PC-3 (cell line): Measurements from ENCODE around the gene MALL. TPM values are rescaled to one million over a fixed set of nuclear protein-coding genes. Genes with fewer than 3 reads are reported as not detected.
A peak's percentile ranks its signal among the peaks of the same experiment; 100 is the strongest.
"Not testable (repeated sequence)": the region's sequence is repeated elsewhere in the genome, so short reads cannot be mapped to it uniquely, and the experiment has no call there.

Experiments
- ATAC-seq: fragments of 200-7000 bp; cut with Tn5 transposase; 2 replicates; pipeline ENCODE4 v1.9.1; 2020; ENCODE audit warnings: mild to moderate bottlenecking, moderate library complexity
- BruUV-seq: library from RNA; stranded (reverse); fragments of 400-500 nt; replicated peaks from 2 replicates; lab custom pipeline; 2021; lab: Mats Ljungman, UMichigan
- CTCF ChIA-PET: fragments of 300-600 bp; sonication (Branson Sonifier 250); formaldehyde crosslinking; loops from one replicate; lab custom pipeline; 2022; ENCODE audit warnings: antibody characterized with exemption; lab: Charles Lee
- POLR2A ChIA-PET: fragments of 300-600 bp; sonication (Branson Sonifier 250); formaldehyde crosslinking; loops from one replicate; lab custom pipeline; 2022; ENCODE audit warnings: antibody characterized with exemption; ENCODE audit not compliant: unreplicated experiment; lab: Charles Lee
- DNase-seq: peaks from one replicate; pipeline ENCODE4 v3.0.0-alpha.2; 2015
- H2AFZ ChIP-seq: fragments of 300-600 bp; sonication (generic); 2 replicates; pipeline ENCODE4 v1.6.0; 2016; ENCODE audit warnings: antibody characterized with exemption, low read length
- H3F3A ChIP-seq: fragments of 300-600 bp; sonication (generic); one replicate; pipeline ENCODE4 v1.6.0; 2017; ENCODE audit warnings: antibody characterized with exemption, low read length, control low read depth, mild to moderate bottlenecking; ENCODE audit not compliant: unreplicated experiment
- H3K27ac ChIP-seq: fragments of 300-600 bp; sonication (generic); 2 replicates; pipeline ENCODE4 v1.5.1; 2016; ENCODE audit warnings: mild to moderate bottlenecking, low read length
- H3K27me3 ChIP-seq: fragments of 300-600 bp; sonication (generic); 2 replicates; pipeline ENCODE4 v1.6.1; 2016; ENCODE audit warnings: low read length, mixed read lengths
- H3K36me3 ChIP-seq: fragments of 300-600 bp; sonication (generic); 2 replicates; pipeline ENCODE4 v1.6.1; 2016; ENCODE audit warnings: low read depth, mixed run types, low read length, mixed read lengths
- H3K4me1 ChIP-seq: fragments of 300-600 bp; sonication (generic); 2 replicates; pipeline ENCODE4 v1.5.1; 2016; ENCODE audit warnings: low read length; ENCODE audit not compliant: insufficient read depth
- H3K4me2 ChIP-seq: fragments of 300-600 bp; sonication (generic); 2 replicates; pipeline ENCODE4 v1.6.0; 2016; ENCODE audit warnings: low read length
- H3K4me3 ChIP-seq: fragments of 300-600 bp; sonication (generic); 2 replicates; pipeline ENCODE4 v1.5.1; 2016; ENCODE audit warnings: mild to moderate bottlenecking, low read length, mixed read lengths
- H3K79me2 ChIP-seq: fragments of 300-600 bp; sonication (generic); 2 replicates; pipeline ENCODE4 v1.6.1; 2017; ENCODE audit warnings: low read length, mixed read lengths
- H3K9ac ChIP-seq: fragments of 300-600 bp; sonication (generic); 2 replicates; pipeline ENCODE4 v1.6.0; 2016; ENCODE audit warnings: mild to moderate bottlenecking, low read length
- H3K9me2 ChIP-seq: fragments of 300-600 bp; sonication (generic); replicated peaks from 2 replicates; pipeline ENCODE4 v1.6.1; 2016; ENCODE audit warnings: mixed run types, low read length, mixed read lengths
- H3K9me3 ChIP-seq: fragments of 300-600 bp; sonication (generic); 2 replicates; pipeline ENCODE4 v1.6.1; 2016; ENCODE audit warnings: low read length, mixed read lengths
- H4K20me1 ChIP-seq: fragments of 300-600 bp; sonication (generic); 2 replicates; pipeline ENCODE4 v1.6.1; 2016; ENCODE audit warnings: low read length, mixed read lengths
- EZH2 ChIP-seq: fragments of 300-600 bp; sonication (generic); IDR thresholded peaks from one replicate; pipeline ENCODE4 v1.6.1; 2017; ENCODE audit warnings: antibody characterized with exemption, mild to moderate bottlenecking, low read length; ENCODE audit not compliant: unreplicated experiment
- EZH2phosphoT487 ChIP-seq: fragments of 300-600 bp; sonication (generic); IDR thresholded peaks from 2 replicates; pipeline ENCODE4 v1.6.1; 2018; ENCODE audit warnings: mild to moderate bottlenecking, antibody characterized with exemption, low read length, borderline replicate concordance
- intact Hi-C: fragments of 100-400 bp; cut with micrococcal nuclease; formaldehyde crosslinking; loops from 2 replicates; pipeline ENCODE4 v1.9.0; 2023
- total RNA-seq: library from RNA; depleted of rRNA; stranded (reverse); fragments of >200 nt; gene quantifications from 2 replicates; pipeline ENCODE4 v1.2.3, GENCODE V29; 2014
- TF ChIP-seq, protein P1 (sequence below): fragments of 300-600 bp; sonication (generic); conservative IDR thresholded peaks from 2 replicates; pipeline ENCODE4 v1.5.1; 2017; ENCODE audit warnings: antibody characterized with exemption, low read depth, mild to moderate bottlenecking, low read length

Gene MALL
- total RNA-seq, 1 experiment from 2014 or later = 123 TPM

DNA sequence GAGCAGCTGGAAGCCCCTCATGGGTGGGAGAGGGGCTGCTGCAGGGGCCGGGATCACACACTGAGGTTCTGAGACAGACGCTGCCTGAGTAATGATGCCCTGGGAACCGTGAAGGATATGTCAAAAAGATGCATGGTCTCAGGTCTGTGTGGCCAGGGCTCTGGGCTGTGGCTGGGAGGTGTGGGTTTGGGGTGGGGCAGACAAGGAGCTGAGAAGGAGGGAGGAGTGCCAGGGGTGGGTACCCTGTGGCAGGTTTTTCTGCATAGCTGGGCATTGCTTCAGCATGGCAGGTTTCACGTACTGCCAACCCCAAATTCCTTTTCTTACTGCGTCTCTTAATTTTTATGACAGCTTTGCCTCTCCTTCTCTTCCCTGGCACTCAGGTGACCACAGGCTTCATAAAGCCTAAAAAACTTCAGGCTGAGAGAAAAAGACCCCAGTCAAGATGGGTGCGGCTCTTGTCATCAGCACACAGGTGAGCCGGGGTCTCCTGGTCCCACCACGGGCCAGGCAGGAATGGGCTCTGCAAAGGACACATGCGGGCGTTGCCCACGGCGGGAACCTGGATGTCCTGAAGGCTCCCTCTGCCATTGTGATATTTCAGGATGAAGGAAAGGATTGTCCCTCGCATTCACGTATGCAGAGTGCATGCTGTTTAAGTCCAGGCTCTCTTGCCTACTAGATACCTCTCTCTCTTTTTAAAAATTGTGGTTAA is 18.0 kb downstream of the MALL start:
- DNase-seq (peak; percentile 62), ATAC-seq (no peak)
- no peak for TF ChIP-seq EZH2phosphoT487
- TF ChIP-seq EZH2 = no peak
- TF ChIP-seq, protein P1, sequence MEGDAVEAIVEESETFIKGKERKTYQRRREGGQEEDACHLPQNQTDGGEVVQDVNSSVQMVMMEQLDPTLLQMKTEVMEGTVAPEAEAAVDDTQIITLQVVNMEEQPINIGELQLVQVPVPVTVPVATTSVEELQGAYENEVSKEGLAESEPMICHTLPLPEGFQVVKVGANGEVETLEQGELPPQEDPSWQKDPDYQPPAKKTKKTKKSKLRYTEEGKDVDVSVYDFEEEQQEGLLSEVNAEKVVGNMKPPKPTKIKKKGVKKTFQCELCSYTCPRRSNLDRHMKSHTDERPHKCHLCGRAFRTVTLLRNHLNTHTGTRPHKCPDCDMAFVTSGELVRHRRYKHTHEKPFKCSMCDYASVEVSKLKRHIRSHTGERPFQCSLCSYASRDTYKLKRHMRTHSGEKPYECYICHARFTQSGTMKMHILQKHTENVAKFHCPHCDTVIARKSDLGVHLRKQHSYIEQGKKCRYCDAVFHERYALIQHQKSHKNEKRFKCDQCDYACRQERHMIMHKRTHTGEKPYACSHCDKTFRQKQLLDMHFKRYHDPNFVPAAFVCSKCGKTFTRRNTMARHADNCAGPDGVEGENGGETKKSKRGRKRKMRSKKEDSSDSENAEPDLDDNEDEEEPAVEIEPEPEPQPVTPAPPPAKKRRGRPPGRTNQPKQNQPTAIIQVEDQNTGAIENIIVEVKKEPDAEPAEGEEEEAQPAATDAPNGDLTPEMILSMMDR = no peak
- Histone ChIP-seq H4K20me1 (no peaks in the 10 kb centered on the region), H3K4me2 (0 out of 2 replicates have a peak overlapping the region, but pooled peaks have one; percentile 5), H3K9me2 (no peaks in the 10 kb centered on the region), H3K27ac (peak overlapping the region; percentile 21; the same call in 1 of the 2 replicates), H3K4me3 (no peak overlapping the region), H3K4me1 (peaks cover 38% of the 10 kb centered on the region), H3F3A (peaks cover 4% of the 10 kb centered on the region), H3K36me3 (peaks cover 25% of the 10 kb centered on the region), H3K79me2 (peaks cover 51% of the 10 kb centered on the region), H2AFZ (no peak overlapping the region), H3K9ac (no peak overlapping the region), H3K9me3 (no peaks in the 10 kb centered on the region), H3K27me3 (no peaks in the 10 kb centered on the region)
- POLR2A ChIA-PET = no interaction called here
- no TSS peak for BruUV-seq
- CTCF ChIA-PET = no interaction called here
- intact Hi-C loops = no loop called here

DNA sequence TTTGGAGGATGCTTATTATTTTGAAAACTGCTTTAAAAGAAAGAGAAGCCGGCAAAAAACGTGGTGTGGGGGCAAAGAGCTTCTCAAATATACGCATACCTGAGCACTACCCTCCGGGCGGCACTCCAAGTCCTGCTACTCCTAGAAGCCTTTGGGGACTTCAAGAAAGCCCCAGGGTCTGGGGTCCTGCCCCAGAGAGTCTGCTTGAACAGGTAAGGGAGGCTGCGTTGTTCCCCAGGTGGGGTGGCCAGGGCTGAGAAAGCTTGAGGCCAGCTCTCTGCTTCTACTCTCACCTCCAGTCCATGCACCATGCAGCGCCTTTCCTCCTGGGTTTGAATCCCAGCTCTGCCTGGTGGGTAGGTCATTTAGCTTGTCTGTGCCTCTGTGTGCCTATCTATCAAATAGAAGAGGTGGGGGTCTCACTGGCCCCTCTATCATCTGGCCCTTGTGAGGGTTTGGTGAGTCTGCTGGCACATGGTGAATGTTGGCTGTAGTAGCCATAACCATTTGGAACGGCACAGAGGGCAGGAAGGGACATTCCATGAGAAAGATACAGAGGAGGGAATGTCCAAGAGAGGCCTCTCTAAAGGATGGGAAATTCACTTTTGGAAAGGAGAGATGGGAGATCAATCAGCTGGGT is 19.5 kb downstream of the MALL start:
- no peak overlapping the region for H3K27ac ChIP-seq
- ChIA-PET POLR2A (no interaction called here), CTCF (no interaction called here)
- no peak overlapping the region for H2AFZ ChIP-seq
- H3K79me2 ChIP-seq = peaks cover 51% of the 10 kb centered on the region
- no peaks in the 10 kb centered on the region for H3F3A ChIP-seq
- no peak for ATAC-seq
- H3K9me3 ChIP-seq = no peaks in the 10 kb centered on the region
- BruUV-seq = no TSS peak
- intact Hi-C loops = no loop called here
- H3K4me1 ChIP-seq = peaks cover 26% of the 10 kb centered on the region
- no peaks in the 10 kb centered on the region for H3K27me3 ChIP-seq
- no peaks in the 10 kb centered on the region for H4K20me1 ChIP-seq
- no peak overlapping the region for H3K4me3 ChIP-seq
- H3K9ac ChIP-seq = no peak overlapping the region
- H3K4me2 ChIP-seq = no peak overlapping the region
- no peak for DNase-seq
- peaks cover 25% of the 10 kb centered on the region for H3K36me3 ChIP-seq
- TF ChIP-seq, protein P1 = no peak
- TF ChIP-seq EZH2 (no peak), EZH2phosphoT487 (no peak)
- no peaks in the 10 kb centered on the region for H3K9me2 ChIP-seq

DNA sequence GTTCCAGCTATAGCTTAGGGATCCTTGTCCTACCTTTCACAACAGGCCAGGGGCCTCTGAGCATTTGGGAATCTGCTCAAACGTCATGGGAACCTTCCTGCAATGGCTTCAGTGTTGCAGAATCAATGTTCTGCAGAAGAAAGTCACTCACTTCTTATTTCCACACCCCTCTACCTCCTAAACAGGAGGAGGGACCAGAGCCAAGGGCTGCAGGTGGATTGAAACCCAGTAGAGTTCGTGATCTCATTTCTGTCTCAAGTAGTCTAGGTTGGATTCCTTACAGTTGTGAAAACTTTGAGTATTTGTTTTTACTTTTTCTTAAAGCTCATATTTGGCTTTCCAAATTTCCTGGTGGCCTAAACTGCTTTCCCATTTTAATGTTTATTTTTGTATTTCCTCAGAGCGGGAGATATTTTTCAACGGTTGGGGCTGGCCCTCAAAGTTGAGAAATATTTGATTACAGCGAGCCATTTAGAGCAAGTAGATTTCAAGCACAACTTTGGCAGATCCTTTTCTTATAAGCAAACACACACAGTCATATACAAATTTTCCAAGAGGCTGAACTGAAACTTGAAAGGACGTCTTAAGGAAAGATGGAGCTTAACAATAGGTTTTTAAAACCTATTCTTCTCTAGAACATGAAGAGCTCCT is 20.6 kb downstream of the MALL start:
- Histone ChIP-seq H3K79me2 (peaks cover 45% of the 10 kb centered on the region), H3K36me3 (peaks cover 25% of the 10 kb centered on the region), H3K4me1 (peaks cover 15% of the 10 kb centered on the region)
- H3K27ac ChIP-seq, H3F3A ChIP-seq, H3K9ac ChIP-seq, H3K4me2 ChIP-seq, H3K27me3 ChIP-seq, H2AFZ ChIP-seq, H3K9me3 ChIP-seq, H4K20me1 ChIP-seq, ATAC-seq, H3K4me3 ChIP-seq, DNase-seq, H3K9me2 ChIP-seq, CTCF ChIA-PET, BruUV-seq, intact Hi-C loops: not testable (repeated sequence)
- POLR2A ChIA-PET = interaction anchor here (0.7 kb wide), 1 partner anchor 19 kb away, joined by 10 read pairs; no protein-coding TSS in a partner anchor

DNA sequence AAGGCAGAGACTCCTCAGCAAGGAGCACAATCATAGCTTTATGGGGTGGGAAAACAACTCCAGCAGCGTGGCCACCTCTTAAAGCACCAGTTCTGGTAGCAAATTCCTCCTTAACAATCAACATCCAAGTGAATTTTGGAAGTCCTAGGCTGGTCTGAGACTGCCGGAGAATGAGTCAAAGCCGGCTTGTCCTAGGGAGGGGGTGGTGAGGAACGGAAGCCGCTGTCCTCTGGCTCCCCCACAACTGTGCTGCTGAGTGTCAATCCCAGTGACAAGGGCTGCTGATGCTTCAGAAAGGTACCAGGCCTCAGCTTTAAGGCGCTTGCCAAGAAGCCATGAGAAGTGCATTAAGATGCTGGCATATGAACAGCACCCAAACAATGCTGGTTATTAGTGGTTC is 21.7 kb downstream of the MALL start:
- BruUV-seq, H4K20me1 ChIP-seq, DNase-seq, H3K4me2 ChIP-seq, POLR2A ChIA-PET, H3K9me3 ChIP-seq, CTCF ChIA-PET, H3K9ac ChIP-seq, H3K4me3 ChIP-seq, H3K9me2 ChIP-seq, H2AFZ ChIP-seq, ATAC-seq, intact Hi-C loops, H3K27me3 ChIP-seq, H3K27ac ChIP-seq, H3F3A ChIP-seq: not testable (repeated sequence)
- Histone ChIP-seq H3K4me1 (peaks cover 12% of the 10 kb centered on the region), H3K79me2 (peaks cover 34% of the 10 kb centered on the region), H3K36me3 (peaks cover 18% of the 10 kb centered on the region)
